ENCODE measurements around the gene RALGDS.

The RALGDS gene

DNA sequence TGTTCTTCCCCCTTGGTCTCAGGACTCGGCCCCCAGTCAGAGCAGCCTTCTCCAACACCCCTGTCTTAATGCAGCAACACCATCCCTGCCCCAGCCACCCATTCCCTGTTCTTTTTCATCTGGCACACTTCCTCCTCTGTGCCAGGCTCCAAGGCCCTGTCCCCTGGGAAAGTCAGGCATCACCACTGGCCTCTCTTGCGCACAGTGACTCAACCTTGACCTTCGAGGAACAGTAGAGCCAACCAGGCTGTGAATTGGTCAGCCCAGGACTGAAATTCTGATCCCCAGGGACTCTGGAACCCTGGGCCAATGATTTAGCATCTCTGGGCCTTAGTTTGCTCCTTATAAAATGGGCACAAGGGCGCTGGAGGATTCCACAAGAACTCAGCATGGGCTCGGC is 10.5 kb upstream of the RALGDS start:
- TF ChIP-seq, protein P1, sequence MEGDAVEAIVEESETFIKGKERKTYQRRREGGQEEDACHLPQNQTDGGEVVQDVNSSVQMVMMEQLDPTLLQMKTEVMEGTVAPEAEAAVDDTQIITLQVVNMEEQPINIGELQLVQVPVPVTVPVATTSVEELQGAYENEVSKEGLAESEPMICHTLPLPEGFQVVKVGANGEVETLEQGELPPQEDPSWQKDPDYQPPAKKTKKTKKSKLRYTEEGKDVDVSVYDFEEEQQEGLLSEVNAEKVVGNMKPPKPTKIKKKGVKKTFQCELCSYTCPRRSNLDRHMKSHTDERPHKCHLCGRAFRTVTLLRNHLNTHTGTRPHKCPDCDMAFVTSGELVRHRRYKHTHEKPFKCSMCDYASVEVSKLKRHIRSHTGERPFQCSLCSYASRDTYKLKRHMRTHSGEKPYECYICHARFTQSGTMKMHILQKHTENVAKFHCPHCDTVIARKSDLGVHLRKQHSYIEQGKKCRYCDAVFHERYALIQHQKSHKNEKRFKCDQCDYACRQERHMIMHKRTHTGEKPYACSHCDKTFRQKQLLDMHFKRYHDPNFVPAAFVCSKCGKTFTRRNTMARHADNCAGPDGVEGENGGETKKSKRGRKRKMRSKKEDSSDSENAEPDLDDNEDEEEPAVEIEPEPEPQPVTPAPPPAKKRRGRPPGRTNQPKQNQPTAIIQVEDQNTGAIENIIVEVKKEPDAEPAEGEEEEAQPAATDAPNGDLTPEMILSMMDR (IDR thresholded peaks at IDR 0.05; ENCODE audit: low read depth, low read length), result no peak
- DNase-seq (ENCODE audit: extremely low read depth, low read depth), result no peak

DNA sequence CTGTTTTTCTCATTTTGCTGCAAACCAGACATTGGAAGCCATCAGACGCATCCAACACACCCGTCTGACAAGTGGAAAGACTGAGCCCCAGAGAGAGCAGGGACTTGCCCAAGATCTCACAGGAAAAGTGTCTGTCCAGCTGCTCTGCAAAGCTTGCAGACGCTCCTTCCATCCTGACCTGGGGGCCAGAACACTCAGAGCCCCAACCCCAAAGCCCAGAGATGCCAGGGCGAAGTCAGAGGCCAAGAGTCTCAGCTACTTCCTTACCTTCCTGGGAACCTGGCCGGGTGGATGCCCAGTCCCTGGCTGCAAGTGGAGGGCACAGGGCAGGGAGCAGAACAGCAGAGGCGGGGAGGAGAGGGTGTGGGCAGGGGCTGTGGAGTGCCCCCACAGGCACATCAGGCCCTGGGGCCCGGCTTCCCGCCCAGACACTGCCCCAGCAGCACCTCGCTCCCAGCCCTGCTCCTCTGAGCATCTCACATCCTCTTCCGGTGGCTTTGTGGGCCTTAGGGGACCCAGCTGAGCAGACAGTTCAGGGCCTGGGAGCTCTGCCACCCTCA is 9.7 kb upstream of the RALGDS start:
- TF ChIP-seq, protein P1 (IDR thresholded peaks at IDR 0.05; ENCODE audit: low read depth, low read length), result no peak
- no peak for DNase-seq (ENCODE audit: extremely low read depth, low read depth)

DNA sequence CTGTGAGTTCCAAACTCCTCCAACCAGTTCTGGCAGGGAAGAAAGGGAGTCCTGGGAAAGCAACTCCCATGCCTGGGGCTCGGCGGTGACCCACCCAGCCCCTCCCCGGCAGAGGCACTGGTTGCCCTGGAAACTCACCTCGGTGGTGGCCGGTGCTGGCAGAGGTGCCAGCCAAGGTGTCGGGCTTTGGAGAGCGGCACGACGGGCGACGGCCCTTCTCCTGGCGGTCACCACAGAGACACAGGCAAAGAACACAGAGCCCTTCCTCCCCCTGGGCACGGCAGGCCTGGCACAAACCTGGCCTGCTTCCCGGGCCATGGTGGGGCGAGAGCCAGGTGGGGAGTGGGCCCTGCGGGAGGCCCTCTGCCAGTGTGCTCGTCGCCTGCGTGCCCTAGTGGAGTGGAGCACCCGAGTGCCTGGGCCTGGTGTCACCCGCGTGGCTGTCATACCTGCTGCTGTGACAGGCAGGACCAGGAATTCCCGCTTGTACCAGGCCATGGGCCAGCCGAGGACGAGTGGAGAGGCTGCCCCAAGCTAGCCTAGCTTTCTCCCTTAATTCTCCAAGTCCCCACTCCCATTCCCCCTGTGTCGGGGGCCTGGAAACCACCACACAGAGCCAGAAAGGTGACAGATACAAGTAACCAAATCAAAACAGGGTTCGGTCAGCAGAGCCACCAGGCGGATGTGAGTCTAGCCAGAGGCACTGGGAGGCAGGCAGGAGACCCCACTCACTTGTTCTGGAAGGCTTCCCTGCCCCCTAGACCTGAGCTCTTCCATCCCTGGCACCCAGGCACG is 8.2 kb upstream of the RALGDS start:
- TF ChIP-seq, protein P1 (IDR thresholded peaks at IDR 0.05; ENCODE audit: low read depth, low read length), result no peak
- no peak for DNase-seq (ENCODE audit: extremely low read depth, low read depth)

DNA sequence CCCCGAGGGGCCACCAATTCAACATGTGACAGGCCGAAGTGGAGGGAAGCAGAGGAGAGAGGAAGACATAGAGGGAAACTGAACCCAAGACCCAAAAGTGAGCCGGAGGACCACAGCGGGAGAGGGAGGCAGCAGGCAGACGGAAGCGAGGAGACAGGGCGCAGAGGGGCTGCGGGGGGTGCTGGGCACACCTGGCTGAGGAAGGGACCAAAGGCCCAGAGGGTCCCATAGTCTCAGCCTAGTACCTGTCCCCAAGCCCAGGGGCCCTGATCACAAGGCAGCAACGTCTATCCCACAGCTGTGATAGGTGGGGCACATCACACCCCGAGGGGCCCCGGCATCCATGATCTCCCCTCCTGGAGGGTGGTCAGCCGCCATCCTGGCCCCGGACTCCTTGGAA is 7.1 kb upstream of the RALGDS start:
- no peak for DNase-seq (ENCODE audit: extremely low read depth, low read depth)
- TF ChIP-seq, protein P1 (IDR thresholded peaks at IDR 0.05; ENCODE audit: low read depth, low read length), result no peak

DNA sequence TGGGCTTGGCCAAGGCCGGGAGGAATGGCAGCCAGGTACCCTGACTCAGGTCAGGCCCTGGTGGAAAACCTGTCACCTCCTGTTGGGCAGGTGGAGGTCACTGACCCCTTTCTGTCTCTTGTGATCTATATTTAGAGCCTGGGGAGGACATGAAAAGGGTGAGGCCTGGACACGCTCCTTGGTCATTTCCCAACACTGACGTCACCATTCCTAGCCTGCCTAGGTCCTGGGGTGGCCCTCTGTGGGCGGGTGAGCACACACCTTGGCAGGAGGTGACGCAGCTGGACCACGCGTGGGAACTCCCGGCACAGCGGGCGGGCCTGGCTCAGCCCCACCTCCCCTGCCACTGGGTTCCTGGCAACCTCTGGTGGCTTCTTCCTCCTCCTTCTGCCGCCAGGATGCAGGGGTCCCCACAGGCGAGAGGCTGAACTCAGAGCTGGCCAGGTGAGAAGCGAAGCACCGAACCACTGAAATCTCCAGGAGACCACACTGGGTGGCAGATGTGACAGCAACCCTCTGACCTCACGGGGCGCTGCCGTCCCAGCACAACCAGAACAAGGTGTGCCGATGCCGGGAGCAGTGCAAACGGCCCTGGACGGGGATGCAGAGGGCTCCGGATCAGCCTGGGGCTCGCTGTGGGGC is 6.4 kb upstream of the RALGDS start:
- DNase-seq (ENCODE audit: extremely low read depth, low read depth), result no peak
- TF ChIP-seq, protein P1 (IDR thresholded peaks at IDR 0.05; ENCODE audit: low read depth, low read length), result no peak

DNA sequence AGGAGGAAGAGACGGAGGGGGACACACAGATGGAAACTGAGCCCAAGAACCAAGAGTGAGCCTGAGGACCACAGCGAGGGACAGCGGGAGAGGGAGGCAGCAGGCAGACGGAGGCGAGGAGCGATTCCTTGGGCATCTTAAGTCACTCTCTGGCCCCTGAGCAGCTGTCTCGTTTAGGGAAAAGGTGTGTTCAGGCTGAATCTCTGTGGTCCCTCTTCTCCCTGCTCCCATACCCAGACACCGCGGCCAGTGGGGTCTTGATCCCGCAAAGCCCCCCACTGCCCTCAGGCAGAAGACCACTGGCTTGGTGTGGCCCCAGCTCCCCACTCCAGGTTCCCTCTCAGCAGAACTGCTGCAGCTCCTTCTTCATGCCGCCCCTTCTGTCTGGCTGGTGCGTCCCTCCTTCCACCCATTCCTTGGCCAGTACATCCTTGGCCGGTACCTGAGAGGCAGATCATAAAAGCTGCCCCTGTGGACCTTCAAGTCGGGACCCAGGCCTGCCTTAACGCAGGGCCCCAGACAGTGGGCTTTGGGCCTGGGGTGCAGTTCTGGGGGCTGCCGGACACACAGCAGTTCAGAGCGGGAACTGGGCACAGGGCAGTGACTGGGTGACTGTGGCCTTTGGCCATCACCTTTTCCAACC is 5.8 kb upstream of the RALGDS start:
- TF ChIP-seq, protein P1 (IDR thresholded peaks at IDR 0.05; ENCODE audit: low read depth, low read length), result no peak
- no peak for DNase-seq (ENCODE audit: extremely low read depth, low read depth)
